Measurements from ENCODE around the gene EDN2. TPM values are rescaled to one million over a fixed set of nuclear protein-coding genes. Genes with fewer than 3 reads are reported as not detected.

The EDN2 gene
- total RNA-seq, 4 donors from 2014 or later: 2.3 to 10.2 (median 8.3) TPM

DNA sequence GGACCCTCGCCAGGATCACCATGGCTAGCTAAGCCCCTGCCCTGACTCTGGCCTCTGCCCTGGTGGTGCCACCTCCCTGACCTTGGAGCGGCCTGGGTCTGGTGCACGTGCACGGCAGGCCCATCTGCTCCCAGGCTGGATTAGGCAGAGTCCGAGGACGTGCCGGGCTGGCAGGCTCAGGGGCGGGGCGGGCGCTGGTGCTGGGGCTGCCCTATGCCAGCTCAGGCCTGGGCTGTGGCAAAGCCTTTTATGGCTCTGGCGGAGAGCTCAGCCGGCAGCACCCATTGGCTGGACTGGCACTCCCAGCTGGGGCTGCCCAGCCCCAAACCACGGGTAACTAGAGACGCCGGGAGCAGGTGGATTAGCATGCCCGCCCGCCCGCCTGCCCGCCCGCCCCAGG is 17.1 kb upstream of the EDN2 start:
- DNase-seq (ENCODE audit: low spot score in 2 of 2): no peak
- WGBS: 69% methylated on average over 15 of the region's 20 CpGs
- TF ChIP-seq, protein P1, sequence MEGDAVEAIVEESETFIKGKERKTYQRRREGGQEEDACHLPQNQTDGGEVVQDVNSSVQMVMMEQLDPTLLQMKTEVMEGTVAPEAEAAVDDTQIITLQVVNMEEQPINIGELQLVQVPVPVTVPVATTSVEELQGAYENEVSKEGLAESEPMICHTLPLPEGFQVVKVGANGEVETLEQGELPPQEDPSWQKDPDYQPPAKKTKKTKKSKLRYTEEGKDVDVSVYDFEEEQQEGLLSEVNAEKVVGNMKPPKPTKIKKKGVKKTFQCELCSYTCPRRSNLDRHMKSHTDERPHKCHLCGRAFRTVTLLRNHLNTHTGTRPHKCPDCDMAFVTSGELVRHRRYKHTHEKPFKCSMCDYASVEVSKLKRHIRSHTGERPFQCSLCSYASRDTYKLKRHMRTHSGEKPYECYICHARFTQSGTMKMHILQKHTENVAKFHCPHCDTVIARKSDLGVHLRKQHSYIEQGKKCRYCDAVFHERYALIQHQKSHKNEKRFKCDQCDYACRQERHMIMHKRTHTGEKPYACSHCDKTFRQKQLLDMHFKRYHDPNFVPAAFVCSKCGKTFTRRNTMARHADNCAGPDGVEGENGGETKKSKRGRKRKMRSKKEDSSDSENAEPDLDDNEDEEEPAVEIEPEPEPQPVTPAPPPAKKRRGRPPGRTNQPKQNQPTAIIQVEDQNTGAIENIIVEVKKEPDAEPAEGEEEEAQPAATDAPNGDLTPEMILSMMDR (IDR thresholded peaks at IDR 0.05): no peak
- TF ChIP-seq POLR2AphosphoS5 (IDR thresholded peaks at IDR 0.05): no peak

DNA sequence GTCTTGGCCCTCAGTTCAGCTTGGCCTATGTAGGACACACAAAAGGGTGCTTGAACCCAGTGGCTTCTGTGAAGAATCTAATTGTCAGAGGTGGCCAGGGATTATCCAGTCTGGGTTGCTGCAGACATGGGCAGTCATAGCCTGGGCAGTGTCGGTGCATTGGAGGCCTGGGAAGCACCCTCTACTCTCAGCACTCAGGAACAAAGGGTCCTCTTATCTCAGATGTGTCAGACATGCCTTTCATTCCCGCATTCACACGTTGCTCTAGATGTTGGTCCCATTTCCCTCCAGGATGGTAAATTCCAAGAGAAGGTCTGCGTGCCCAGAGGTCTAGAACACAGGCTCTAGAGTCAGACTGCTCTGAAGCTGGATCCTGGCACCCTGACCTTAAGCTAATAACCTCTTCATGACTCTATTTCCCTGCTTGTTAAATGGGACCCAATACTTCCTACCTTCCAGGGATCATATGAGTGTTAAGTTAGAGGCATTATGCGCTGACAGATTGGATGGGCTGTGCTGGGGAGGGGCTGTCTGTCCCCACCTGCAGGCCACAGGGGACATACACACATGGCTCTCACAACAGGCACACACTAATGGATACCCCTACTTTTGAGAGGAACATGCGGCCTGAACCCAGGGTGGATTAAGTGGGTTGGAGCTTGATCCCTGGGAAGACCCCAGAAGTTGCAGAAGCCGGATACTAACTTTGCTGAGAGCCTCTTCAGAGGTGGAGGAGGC is 16.5 kb upstream of the EDN2 start:
- no peak for DNase-seq (ENCODE audit: low spot score in 2 of 2)
- no peaks in the 10 kb centered on the region for H3K27me3 ChIP-seq
- 76% methylated on average over 7 of the region's 7 CpGs for WGBS
- TF ChIP-seq, protein P1 (IDR thresholded peaks at IDR 0.05): no peak
- no peak for TF ChIP-seq POLR2AphosphoS5 (IDR thresholded peaks at IDR 0.05)
- TF ChIP-seq POLR2A (IDR thresholded peaks at IDR 0.05): no peak
- no peak for TF ChIP-seq EP300 (IDR thresholded peaks at IDR 0.05)
- no peaks in the 10 kb centered on the region for H3K9me3 ChIP-seq
- H3K27ac ChIP-seq: peak overlapping the region; percentile 57
- no peak overlapping the region for H3K4me3 ChIP-seq
- H3K4me1 ChIP-seq: peaks cover 69% of the 10 kb centered on the region
- no peaks in the 10 kb centered on the region for H3K36me3 ChIP-seq

More for the DNA sequence above, 17.1 kb upstream of the EDN2 start:
- H3K27me3 ChIP-seq: no peaks in the 10 kb centered on the region
- no peak overlapping the region for H3K4me3 ChIP-seq
- H3K4me1 ChIP-seq: peaks cover 63% of the 10 kb centered on the region
- H3K9me3 ChIP-seq: no peaks in the 10 kb centered on the region
- no peak overlapping the region for H3K27ac ChIP-seq
- no peaks in the 10 kb centered on the region for H3K36me3 ChIP-seq

DNA sequence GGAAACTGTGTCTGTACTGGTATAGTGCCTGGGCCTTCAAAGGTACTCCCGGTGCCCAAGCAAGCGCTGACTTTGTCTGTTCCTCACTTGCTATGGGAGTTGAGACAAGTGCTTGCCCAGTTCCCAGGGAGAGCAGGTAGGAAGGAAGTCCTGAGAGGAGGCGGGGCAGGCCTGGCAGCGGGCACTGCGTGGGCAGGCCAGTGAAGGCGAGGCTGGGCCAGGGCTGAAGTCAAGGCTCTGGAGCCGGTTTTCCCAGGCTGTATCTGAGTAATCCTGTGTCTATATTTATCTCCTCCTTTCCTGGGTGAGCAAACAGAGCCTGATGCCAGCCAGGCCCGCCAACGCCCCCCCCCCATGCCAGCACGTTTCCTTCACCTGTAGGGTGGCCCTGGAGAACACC is 15.9 kb upstream of the EDN2 start:
- TF ChIP-seq, protein P1 (IDR thresholded peaks at IDR 0.05): no peak
- TF ChIP-seq POLR2A (IDR thresholded peaks at IDR 0.05) (no peak), EP300 (IDR thresholded peaks at IDR 0.05) (no peak), POLR2AphosphoS5 (IDR thresholded peaks at IDR 0.05) (no peak)
- no peaks in the 10 kb centered on the region for H3K9me3 ChIP-seq
- no peaks in the 10 kb centered on the region for H3K36me3 ChIP-seq
- DNase-seq (ENCODE audit: low spot score in 2 of 2): no peak
- no peak overlapping the region for H3K4me3 ChIP-seq
- no peaks in the 10 kb centered on the region for H3K27me3 ChIP-seq
- H3K4me1 ChIP-seq: peaks cover 75% of the 10 kb centered on the region
- peak overlapping the region; percentile 57 for H3K27ac ChIP-seq
- 51% methylated on average over 7 of the region's 10 CpGs for WGBS

DNA sequence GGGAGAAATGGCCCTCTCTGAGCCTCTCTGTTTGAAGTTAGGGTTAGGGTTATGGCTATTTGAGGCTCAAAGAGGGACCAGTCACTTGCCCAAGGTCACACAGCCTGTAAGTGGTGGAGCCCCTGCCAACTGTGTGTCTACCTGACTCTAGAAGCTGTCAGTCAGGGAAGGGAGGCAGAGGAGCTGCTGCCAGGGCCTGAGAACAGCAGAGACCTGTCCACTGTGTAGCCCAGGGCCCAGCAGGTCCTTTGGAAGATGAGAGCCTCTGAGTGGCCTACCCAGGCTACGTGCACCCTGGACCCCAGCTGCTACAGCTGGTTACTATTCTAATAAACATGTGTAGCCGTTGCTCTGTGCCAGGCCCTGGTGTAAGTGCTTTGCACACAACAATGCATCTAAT is 15.1 kb upstream of the EDN2 start:
- no peak for TF ChIP-seq POLR2AphosphoS5 (IDR thresholded peaks at IDR 0.05)
- no peak for TF ChIP-seq POLR2A (IDR thresholded peaks at IDR 0.05)
- no peak for TF ChIP-seq EP300 (IDR thresholded peaks at IDR 0.05)
- TF ChIP-seq, protein P1 (IDR thresholded peaks at IDR 0.05): no peak
- H3K4me3 ChIP-seq: no peak overlapping the region
- 51% methylated on average over 2 of the region's 2 CpGs for WGBS

DNA sequence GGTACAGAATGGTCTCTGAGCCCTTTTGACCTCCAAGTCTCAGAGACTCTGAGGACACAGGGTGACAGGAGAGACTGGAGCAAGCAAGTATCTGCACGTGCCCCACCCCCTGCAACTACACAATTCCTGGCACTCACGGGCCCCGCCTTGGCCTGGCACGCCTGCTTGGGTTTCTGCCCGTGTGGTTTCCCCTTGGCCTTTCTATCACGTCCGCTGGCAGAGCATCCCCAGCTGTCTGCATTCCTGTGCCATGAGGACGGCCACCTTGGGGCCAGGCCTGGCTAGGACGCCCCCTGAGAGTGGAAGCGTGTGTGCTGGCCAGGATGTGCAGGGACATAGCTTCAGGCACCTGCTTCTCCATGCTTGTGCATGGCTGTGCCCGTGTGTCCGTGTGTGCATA is 14.3 kb upstream of the EDN2 start:
- no peaks in the 10 kb centered on the region for H3K36me3 ChIP-seq
- no peak overlapping the region for H3K4me3 ChIP-seq
- peak in 1 of 2 donors; percentile 85 for DNase-seq (ENCODE audit: low spot score in 2 of 2)
- WGBS: 40% methylated on average over 10 of the region's 12 CpGs
- peak overlapping the region; percentile 39 for H3K27ac ChIP-seq
- peaks cover 78% of the 10 kb centered on the region for H3K4me1 ChIP-seq
- TF ChIP-seq EP300 (IDR thresholded peaks at IDR 0.05): no peak
- peak in 1 of 3 donors; percentile 39 for TF ChIP-seq POLR2AphosphoS5 (IDR thresholded peaks at IDR 0.05)
- H3K9me3 ChIP-seq: no peaks in the 10 kb centered on the region
- no peaks in the 10 kb centered on the region for H3K27me3 ChIP-seq

More for the DNA sequence above, 15.1 kb upstream of the EDN2 start:
- DNase-seq (ENCODE audit: low spot score in 2 of 2): no peak
- H3K9me3 ChIP-seq: no peaks in the 10 kb centered on the region
- peaks cover 78% of the 10 kb centered on the region for H3K4me1 ChIP-seq
- peak overlapping the region; percentile 16 for H3K27ac ChIP-seq
- H3K36me3 ChIP-seq: no peaks in the 10 kb centered on the region
- H3K27me3 ChIP-seq: no peaks in the 10 kb centered on the region

Data from suprapubic skin (tissue), 4 donors.